ENCODE measurements around the gene LDLRAD2. TPM values are rescaled to one million over a fixed set of nuclear protein-coding genes. Genes with fewer than 3 reads are reported as not detected.

LDLRAD2 gene
- total and polyA plus RNA-seq, 2 of the 8 experiments (the other 6 are each of a cell fraction or from before 2014, with no cell fraction given), result 0.48 to 0.74 TPM

- H3K79me2 ChIP-seq (ENCODE audit: control insufficient read depth in 1 of 2, insufficient read depth in 2 of 2, low read length in 2 of 2), result no peaks in the 10 kb centered on the region
- no peak overlapping the region for H2BK12ac ChIP-seq (ENCODE audit: low read depth, low read length)
- H3K4me1 ChIP-seq (replicated peaks in 1 of 4; ENCODE audit: control insufficient read depth in 3 of 4, insufficient read depth in 4 of 4, low read length in 3 of 4), result no peaks in the 10 kb centered on the region
- no peak for DNase-seq (ENCODE audit: low read depth in 1 of 2, low spot score in 2 of 2)
- H2BK5ac ChIP-seq (ENCODE audit: low read depth, low read length), result no peak overlapping the region
- H3K36me3 ChIP-seq (ENCODE audit: control insufficient read depth in 2 of 4, insufficient read depth in 4 of 4, low read length in 3 of 4), result no peaks in the 10 kb centered on the region
- FAIRE-seq, result no peak
- POLR2A ChIA-PET (ENCODE audit: partially characterized antibody), result interaction anchor here (1.1 kb wide), 1 partner anchor 23 kb away, joined by 3 read pairs; no protein-coding TSS in a partner anchor
- no peak overlapping the region for H3K56ac ChIP-seq (replicated peaks; ENCODE audit: insufficient read length, low read depth, low read length)
- TF ChIP-seq HDAC6 (IDR thresholded peaks at IDR 0.05; ENCODE audit: low read depth, low read length) (no peak), JUN (IDR thresholded peaks at IDR 0.05; ENCODE audit: low read depth, low read length) (no peak), BCL11A (IDR thresholded peaks at IDR 0.05; ENCODE audit: low read depth in 2 of 2, low read length in 2 of 2) (no peak), SIX5 (IDR thresholded peaks at IDR 0.05; ENCODE audit: low read depth, low read length) (no peak), CREB1 (IDR thresholded peaks at IDR 0.05) (no peak), ASH2L (IDR thresholded peaks at IDR 0.05; ENCODE audit: low read length) (no peak), CEBPB (IDR thresholded peaks at IDR 0.05; ENCODE audit: low read depth, low read length) (no peak), POLR2A (IDR thresholded peaks at IDR 0.05; ENCODE audit: control extremely low read depth in 1 of 2, low read depth in 2 of 2, low read length in 2 of 2) (no peak), TEAD4 (IDR thresholded peaks at IDR 0.05; ENCODE audit: low read depth, low read length) (no peak), RAD21 (IDR thresholded peaks at IDR 0.05 in 1 of 2, conservative IDR thresholded peaks at IDR 0.05 in 1 of 2; ENCODE audit: low read depth in 2 of 2, low read length in 2 of 2) (no peak)
- TF ChIP-seq, protein P1, sequence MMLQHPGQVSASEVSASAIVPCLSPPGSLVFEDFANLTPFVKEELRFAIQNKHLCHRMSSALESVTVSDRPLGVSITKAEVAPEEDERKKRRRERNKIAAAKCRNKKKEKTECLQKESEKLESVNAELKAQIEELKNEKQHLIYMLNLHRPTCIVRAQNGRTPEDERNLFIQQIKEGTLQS (IDR thresholded peaks at IDR 0.05; ENCODE audit: insufficient read depth, low read depth, low read length), result no peak
- TF ChIP-seq, protein P2, sequence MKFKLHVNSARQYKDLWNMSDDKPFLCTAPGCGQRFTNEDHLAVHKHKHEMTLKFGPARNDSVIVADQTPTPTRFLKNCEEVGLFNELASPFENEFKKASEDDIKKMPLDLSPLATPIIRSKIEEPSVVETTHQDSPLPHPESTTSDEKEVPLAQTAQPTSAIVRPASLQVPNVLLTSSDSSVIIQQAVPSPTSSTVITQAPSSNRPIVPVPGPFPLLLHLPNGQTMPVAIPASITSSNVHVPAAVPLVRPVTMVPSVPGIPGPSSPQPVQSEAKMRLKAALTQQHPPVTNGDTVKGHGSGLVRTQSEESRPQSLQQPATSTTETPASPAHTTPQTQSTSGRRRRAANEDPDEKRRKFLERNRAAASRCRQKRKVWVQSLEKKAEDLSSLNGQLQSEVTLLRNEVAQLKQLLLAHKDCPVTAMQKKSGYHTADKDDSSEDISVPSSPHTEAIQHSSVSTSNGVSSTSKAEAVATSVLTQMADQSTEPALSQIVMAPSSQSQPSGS (IDR thresholded peaks at IDR 0.05; ENCODE audit: low read length), result no peak
- TF ChIP-seq, protein P3, sequence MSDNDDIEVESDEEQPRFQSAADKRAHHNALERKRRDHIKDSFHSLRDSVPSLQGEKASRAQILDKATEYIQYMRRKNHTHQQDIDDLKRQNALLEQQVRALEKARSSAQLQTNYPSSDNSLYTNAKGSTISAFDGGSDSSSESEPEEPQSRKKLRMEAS (IDR thresholded peaks at IDR 0.05), result no peak
- no peaks in the 10 kb centered on the region for H3K27me3 ChIP-seq (replicated peaks in 1 of 4; ENCODE audit: control insufficient read depth in 3 of 4, extremely low read depth in 1 of 4, insufficient read depth in 3 of 4, low read length in 3 of 4)
- H3K27ac ChIP-seq (ENCODE audit: low read depth, low read length), result no peak overlapping the region
- H4K91ac ChIP-seq (replicated peaks; ENCODE audit: insufficient read length, low read length), result no peak overlapping the region
- no peak overlapping the region for H4K8ac ChIP-seq (ENCODE audit: extremely low read depth, insufficient read depth, low read length)
- no peak overlapping the region for H2BK120ac ChIP-seq (replicated peaks; ENCODE audit: low read depth, low read length)
- WGBS, 2 experiments (ENCODE audit: extremely low coverage in 1 of 2, insufficient coverage in 1 of 2, insufficient read length in 1 of 2, insufficient replicate concordance in 2 of 2, low coverage in 1 of 2, low lambda C conversion rate in 2 of 2, missing lambda C conversion rate in 1 of 2), result 98% methylated on average over 2 of the region's 2 CpGs; no CpG with 5 or more reads in 1 of the 2 experiments
- no peak overlapping the region for H3K4ac ChIP-seq (replicated peaks; ENCODE audit: insufficient read length, low read depth, low read length)
- no peaks in the 10 kb centered on the region for H3K79me1 ChIP-seq (ENCODE audit: low read depth, low read length)
- no peaks in the 10 kb centered on the region for H3K23me2 ChIP-seq (ENCODE audit: low read depth, low read length)
- no peak overlapping the region for H3K23ac ChIP-seq (ENCODE audit: insufficient read length)
- H2BK15ac ChIP-seq (ENCODE audit: low read length), result no peak overlapping the region
- H3K9ac ChIP-seq (replicated peaks in 1 of 4; ENCODE audit: extremely low read depth in 1 of 4, low read depth in 3 of 4, low read length in 3 of 4), result no peak overlapping the region
- H3K14ac ChIP-seq (ENCODE audit: insufficient read length), result no peak overlapping the region
- no peaks in the 10 kb centered on the region for H3K9me3 ChIP-seq (ENCODE audit: insufficient read depth in 2 of 2, low read depth in 1 of 2, low read length in 1 of 2)
- H3K18ac ChIP-seq (ENCODE audit: extremely low read depth, low read length), result no peak overlapping the region
- CTCF ChIA-PET (ENCODE audit: partially characterized antibody), result interaction anchor here (0.7 to 1.5 kb wide), 3 partner anchors 9 to 107 kb away, joined by 3 read pairs; no protein-coding TSS in a partner anchor
- no peak overlapping the region for H2AK5ac ChIP-seq (ENCODE audit: low read depth, low read length)
- H2AFZ ChIP-seq (ENCODE audit: low read length), result no peak overlapping the region; the same call in 1 of the 2 replicates
- no peak overlapping the region for H3K4me2 ChIP-seq (ENCODE audit: insufficient read depth in 1 of 2, low read depth in 2 of 2, low read length in 2 of 2)
- H3K4me3 ChIP-seq (ENCODE audit: extremely low read depth in 1 of 4, insufficient read depth in 2 of 4, low read depth in 3 of 4, low read length in 4 of 4), result no peak overlapping the region
- no peaks in the 10 kb centered on the region for H4K20me1 ChIP-seq (replicated peaks in 1 of 2; ENCODE audit: control insufficient read depth in 1 of 2, insufficient read depth in 2 of 2, low read length in 2 of 2)
- no peak overlapping the region for H2BK20ac ChIP-seq (ENCODE audit: low read length)
- H4K5ac ChIP-seq (ENCODE audit: insufficient read length, low read depth, low read length), result no peak overlapping the region
These were observed 7.5 kb upstream of the LDLRAD2 start for GRCh38 chr1:21804536-21804935.

Measured in H1 (cell line).